Renal pelvis (tissue), 12 donors: ENCODE measurements around the gene OR5K4. TPM values are rescaled to one million over a fixed set of nuclear protein-coding genes. Genes with fewer than 3 reads are reported as not detected.
A peak's percentile ranks its signal among the peaks of the same experiment; 100 is the strongest.

ENCODE experiments used
- DNase-seq: peaks from one replicate; pipeline ENCODE4 v3.0.0-alpha.2; 2013
- long read RNA-seq, 16 experiments: transcript quantifications; one replicate each; lab custom pipeline, GENCODE V29; 2026
- polyA plus RNA-seq, 3 donors: library from polyadenylated mRNA; unstranded; fragments of 120-200 nt; gene quantifications; one replicate each; pipeline ENCODE4 v1.2.1, GENCODE V29; 2013; ENCODE audit not compliant: insufficient read length in 3 of 3

The OR5K4 gene
- not detected for polyA plus RNA-seq
- long read RNA-seq, donor 1 = 0 reads
- long read RNA-seq, donor 2 = 0 reads
- long read RNA-seq, donor 3 = 0 reads
- long read RNA-seq, donor 4 = 0 reads
- long read RNA-seq, donor 5 = 0 reads
- long read RNA-seq, donor 6 = 0 reads
- long read RNA-seq, donor 7 = 0 reads
- long read RNA-seq, donor 8 = 0 reads
- long read RNA-seq, donor 9 = 0 reads
- long read RNA-seq, donor 10 = 0 reads
- long read RNA-seq, donor 11 = 0 reads
- long read RNA-seq, donor 12 = 0 reads
- long read RNA-seq, donor 13 = 0 reads
- long read RNA-seq, donor 14 = 0 reads
- long read RNA-seq, donor 15 = 0 reads
- long read RNA-seq, donor 16 = 0 reads

GRCh38 chr3:98353554-98353953, at the start of gene OR5K4:
Gene OR5K4 (plus strand): TSS chr3:98353854. CDS start chr3:98353854, 0 bp downstream.
- DNase-seq = no peak

- DNase-seq = no peak
Measured at GRCh38 chr3:98322101-98322500, 31.6 kb upstream of the OR5K4 start.

GRCh38 chr3:98322686-98323085, 31.0 kb upstream of the OR5K4 start:
- no peak for DNase-seq

GRCh38 chr3:98323425-98323824, 30.2 kb upstream of the OR5K4 start:
- no peak for DNase-seq

GRCh38 chr3:98325055-98325454, 28.6 kb upstream of the OR5K4 start:
- DNase-seq = no peak

DNA sequence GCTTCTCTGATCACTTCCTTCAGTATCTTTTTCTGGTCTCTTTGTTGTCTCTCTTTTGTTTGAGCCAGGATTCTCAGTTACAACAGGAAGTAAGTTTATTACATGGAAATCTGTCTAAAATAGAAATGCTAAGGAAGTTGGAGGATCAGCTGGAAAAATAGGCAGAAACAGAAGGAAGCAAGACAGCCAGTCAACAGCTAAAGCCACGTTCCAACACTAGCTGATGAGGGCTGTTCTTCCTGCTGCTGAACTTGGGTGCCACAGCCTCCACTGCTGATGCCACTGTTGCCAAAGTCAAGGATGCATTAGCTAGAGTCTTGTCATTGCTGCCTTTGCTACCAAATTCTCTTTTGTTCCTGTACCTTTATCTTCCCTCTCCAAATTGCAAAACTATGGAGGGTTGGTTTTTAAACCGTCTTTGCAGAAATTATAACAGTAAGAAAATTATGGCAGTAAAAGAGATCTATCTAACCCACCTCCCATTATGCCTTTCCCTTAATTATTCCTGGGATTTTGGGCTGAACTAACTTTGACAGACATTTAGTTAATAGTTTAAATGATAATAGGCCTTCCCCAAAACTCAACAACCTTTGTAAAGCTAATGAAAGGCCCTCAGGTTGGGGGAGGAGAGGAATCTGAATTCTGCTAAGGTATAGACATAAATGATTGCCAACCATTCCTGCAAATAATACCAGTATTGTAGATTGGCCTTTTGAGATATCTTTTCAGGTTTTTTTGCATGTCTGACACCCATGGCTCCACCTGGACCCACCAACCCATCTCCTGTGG, 27.4 kb upstream of the OR5K4 start:
- DNase-seq = no peak

GRCh38 chr3:98326945-98327344, 26.7 kb upstream of the OR5K4 start:
- no peak for DNase-seq

DNA sequence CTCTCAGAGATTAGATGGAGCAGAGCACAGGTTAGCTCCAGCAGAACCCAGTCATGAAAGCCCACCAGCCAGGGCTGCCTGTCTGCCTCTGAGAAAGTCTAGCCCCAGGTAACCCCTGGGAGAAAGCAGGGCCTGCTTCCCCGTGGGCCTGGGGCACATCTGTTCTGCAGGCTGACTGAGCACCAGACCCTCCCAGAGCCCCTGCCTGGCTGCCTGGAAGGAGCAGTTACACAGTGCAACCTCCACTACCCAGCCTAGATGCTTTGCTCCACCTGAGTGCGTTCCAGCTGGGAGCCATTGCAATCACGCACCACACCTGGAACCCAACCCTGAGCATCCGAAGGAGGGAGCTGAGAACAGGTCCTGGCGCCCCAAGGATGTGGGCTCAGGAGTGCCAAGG, 24.7 kb upstream of the OR5K4 start:
- DNase-seq = no peak

- peak; percentile 33 for DNase-seq
Measured at GRCh38 chr3:98329392-98330124, 24.1 kb upstream of the OR5K4 start.

GRCh38 chr3:98331329-98331728, 22.3 kb upstream of the OR5K4 start:
- no peak for DNase-seq

GRCh38 chr3:98333989-98334606, 19.6 kb upstream of the OR5K4 start:
- DNase-seq = no peak

DNA sequence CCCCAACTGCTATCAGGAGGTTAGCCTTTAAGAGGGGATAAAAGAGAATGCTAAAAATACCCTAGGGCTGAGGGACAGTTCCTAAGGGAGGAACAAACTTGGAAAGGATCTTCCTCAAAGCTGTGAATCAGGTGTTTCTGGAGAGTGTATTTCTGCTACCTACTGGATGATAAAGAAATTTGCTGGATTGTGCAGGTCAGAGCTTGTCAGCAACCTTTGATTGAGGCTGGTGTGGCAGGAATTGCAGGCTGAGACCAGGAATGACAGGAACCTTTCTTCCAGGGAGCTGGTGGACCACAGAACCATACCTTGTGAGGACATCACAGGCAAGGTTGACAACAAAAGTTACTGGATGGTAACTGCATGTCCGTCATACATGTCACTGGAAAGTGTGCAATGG, 14.6 kb upstream of the OR5K4 start:
- no peak for DNase-seq

DNA sequence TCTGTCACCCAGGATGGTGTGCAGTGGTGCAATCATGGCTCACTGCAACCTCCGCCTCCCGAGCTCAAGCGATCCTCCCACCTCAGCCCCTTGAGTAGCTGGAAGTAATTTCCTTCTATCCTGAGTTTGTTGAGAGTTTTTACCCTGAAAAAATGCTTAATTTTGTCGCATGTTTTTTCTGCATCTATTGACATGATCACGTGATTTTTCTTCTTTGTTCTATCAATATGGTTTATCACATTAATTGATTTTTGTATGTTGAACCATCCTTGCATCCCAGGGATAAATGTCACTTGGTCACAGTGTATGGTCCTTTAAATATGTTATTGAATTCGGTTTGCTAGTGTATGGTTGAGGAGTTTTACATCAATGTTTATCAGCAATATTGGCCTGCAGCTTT, 11.9 kb upstream of the OR5K4 start:
- DNase-seq = no peak

- peak; percentile 31 for DNase-seq
Measured at GRCh38 chr3:98343647-98344507, 9.8 kb upstream of the OR5K4 start.

DNA sequence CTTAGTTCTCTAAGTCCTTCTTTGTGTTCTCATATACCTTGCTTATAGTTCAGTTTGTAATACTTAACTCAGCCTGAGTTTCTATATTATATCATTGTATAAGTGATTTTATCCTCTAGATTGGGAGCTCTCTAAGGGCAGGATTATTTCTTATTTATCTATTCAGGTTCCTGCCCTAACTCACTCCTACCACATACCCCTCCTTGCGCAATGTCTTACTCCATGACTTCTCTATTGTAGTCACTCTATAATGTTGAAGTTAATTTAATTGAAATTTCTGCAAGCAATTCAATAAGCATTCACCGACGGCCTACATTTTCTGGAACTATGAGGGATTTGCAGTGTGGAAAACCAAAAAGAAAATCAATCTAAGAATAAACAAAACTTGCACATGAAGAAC, 3.6 kb upstream of the OR5K4 start:
- no peak for DNase-seq

GRCh38 chr3:98359250-98359649, 5.6 kb downstream of the OR5K4 start:
- DNase-seq = no peak

DNA sequence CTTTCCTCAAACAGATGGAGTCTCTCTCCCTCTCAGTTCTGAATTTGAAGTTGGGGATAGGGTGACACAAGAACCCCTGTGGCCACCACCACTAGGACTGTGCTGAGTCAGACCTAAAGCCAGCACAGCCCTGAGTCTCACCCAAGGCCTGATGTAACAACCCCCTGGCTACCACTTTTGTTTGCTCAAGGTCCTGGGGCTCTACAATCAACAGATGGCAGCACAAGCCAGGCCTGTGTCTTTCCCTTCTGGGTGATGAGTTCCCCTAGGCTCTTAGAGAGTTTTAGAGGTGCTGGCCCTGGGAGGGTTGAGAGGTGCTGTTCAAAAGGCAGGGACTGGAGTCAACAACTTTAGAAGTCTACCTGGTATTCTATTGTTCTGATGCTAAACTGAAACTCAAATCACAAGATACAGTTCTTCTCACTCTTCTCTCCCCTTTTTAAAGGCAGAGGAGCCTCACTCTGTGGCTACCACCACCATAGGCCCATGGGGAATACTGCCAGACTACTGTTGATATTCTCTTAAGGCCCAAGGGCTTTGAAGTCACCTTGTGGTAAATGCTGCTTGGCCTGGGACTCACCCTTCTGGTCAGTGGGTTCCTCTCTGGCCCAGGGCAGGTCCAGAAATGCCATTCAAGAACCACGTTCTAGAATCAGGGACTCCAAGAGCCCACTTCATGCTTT, 6.5 kb downstream of the OR5K4 start:
- DNase-seq = no peak

DNA sequence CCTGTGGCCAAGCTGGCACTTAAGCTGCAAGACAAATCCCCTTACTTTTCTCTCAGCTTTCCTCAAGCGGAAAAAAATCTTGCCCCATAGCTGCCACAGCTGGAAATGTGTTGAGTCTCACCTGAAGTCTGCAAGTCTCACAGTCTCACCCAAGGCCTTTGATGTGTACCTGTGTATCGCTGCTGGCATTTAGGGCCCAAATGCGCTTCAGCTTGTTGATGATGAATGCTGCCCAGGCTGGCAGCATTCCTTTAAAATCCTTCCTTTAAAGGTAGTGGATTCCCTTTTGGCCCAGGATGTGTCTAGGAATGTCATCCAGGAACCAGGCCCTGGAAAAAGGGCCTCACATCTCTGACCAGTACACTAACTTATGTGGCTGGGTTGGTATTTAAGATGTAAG, 7.0 kb downstream of the OR5K4 start:
- DNase-seq = no peak

- DNase-seq = no peak
Measured at GRCh38 chr3:98361289-98361688, 7.6 kb downstream of the OR5K4 start.

- DNase-seq = no peak
Measured at GRCh38 chr3:98367464-98368246, 14.0 kb downstream of the OR5K4 start.
